Cardiac fibroblast (primary cell): ENCODE measurements around the gene ADCY10.
"Not testable (repeated sequence)": the region's sequence is repeated elsewhere in the genome, so short reads cannot be mapped to it uniquely, and the experiment has no call there.

Experiments used
- DNase-seq, 2 donors: peaks; one replicate each; pipeline versions ENCODE4 v3.0.0 to v3.0.0-alpha.2; 2010; ENCODE audit warnings: low read depth in 2 of 2
- H3K4me3 ChIP-seq, 2 donors: replicated peaks in 1 of 2; 1 replicate in 1 of 2; 2 replicates in 1 of 2; pipeline ENCODE4 v1.5.1; 2011; ENCODE audit warnings: low read depth in 2 of 2, low read length in 2 of 2, mild to moderate bottlenecking in 2 of 2, moderate library complexity in 1 of 2
- TF ChIP-seq, protein P1 (sequence below): IDR thresholded peaks from one replicate; pipeline ENCODE4 v1.5.1; 2011; ENCODE audit warnings: low read depth, mild to moderate bottlenecking, low read length, inconsistent platforms

The ADCY10 gene

DNA sequence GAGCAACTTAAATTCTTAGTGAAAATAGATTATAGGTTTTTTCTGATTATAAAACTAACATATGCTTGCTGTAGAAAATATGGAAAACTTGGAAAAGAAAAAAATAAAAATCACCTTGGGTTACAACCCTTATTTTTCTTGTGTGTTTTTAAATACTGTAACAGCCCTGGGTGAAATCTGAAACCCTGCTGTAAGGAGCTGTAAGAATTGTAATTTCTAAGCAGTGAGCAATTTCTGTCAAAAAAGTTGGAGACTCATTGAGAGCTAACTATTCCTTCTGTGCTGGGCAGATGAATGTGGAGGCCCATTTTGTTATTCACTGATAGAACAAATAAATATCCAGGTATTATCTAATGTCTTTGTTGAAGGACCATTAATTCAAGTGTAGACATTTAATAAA, 42.6 kb downstream of the ADCY10 start:
- peak in 1 of 2 donors; percentile 20 for DNase-seq
- H3K4me3 ChIP-seq: no peak overlapping the region
- TF ChIP-seq, protein P1, sequence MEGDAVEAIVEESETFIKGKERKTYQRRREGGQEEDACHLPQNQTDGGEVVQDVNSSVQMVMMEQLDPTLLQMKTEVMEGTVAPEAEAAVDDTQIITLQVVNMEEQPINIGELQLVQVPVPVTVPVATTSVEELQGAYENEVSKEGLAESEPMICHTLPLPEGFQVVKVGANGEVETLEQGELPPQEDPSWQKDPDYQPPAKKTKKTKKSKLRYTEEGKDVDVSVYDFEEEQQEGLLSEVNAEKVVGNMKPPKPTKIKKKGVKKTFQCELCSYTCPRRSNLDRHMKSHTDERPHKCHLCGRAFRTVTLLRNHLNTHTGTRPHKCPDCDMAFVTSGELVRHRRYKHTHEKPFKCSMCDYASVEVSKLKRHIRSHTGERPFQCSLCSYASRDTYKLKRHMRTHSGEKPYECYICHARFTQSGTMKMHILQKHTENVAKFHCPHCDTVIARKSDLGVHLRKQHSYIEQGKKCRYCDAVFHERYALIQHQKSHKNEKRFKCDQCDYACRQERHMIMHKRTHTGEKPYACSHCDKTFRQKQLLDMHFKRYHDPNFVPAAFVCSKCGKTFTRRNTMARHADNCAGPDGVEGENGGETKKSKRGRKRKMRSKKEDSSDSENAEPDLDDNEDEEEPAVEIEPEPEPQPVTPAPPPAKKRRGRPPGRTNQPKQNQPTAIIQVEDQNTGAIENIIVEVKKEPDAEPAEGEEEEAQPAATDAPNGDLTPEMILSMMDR: no peak

DNA sequence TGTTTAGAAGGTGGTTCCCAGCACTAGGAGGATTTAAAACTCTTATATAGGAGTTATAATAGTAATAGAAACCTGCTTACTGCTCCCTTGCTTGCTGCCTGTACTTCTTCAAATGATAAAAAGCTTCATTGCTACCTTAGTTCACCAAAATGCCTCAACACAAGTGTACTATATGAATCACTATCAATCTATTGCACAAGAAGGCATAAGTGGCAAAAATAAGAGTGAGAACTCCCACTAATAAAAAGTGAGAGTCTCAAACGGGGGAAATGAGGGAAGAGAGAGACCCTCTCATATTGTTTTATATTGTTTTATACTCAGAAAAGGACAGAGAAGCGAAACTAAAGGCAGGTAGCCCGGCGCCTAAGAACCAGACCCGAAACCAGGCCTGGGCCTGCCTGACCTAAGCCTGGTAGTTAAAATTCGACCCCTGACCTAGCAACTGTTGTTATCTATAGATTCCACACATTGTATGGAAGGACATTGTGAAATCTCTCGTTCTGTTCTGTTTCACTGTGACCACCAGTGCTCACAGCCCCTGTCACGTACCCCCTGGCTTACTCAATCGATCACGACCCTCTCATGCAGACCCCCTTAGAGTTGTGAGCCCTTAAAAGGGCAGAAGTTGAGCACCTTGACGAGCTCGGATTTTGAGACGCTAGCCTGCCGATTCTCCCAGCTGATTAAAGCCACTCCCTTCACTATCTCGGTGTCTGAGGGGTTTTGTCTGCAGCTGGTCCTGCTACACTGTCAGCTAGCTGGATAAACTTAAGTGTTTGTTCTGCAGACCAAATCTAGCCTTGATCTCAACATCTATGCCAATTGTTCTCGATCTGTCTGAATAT, 44.6 kb downstream of the ADCY10 start:
- H3K4me3 ChIP-seq, DNase-seq: not testable (repeated sequence)

DNA sequence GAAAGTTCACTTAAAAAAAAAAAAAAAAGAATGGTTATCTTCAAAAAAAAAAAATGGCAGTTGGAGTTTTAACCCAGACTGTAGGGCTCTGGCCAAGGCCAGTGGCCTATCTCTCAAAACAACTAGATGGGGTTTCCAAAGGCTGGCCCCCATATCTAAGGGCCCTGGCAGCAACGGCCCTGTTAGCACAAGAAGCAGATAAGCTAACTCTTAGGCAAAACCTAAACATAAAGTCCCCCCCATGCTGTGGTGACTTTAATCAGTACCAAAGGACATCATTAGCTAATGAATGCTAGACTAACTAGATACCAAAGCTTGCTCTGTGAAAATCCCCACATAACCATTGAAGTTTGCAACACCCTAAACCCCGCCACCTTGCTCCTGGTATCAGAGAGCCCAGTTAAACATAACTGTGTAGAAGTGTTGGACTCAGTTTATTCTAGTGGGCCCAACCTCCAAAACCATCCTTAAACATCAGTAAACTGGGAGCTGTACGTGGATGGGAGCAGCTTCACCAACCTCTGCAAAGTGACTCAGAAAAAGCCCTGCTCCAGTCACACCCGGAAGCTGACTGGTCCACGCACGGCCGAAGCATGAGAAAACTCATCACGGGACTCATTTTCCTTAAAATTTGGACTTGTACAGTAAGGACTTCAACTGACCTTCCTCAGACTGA, 47.1 kb downstream of the ADCY10 start:
- not testable (repeated sequence) for DNase-seq, H3K4me3 ChIP-seq

DNA sequence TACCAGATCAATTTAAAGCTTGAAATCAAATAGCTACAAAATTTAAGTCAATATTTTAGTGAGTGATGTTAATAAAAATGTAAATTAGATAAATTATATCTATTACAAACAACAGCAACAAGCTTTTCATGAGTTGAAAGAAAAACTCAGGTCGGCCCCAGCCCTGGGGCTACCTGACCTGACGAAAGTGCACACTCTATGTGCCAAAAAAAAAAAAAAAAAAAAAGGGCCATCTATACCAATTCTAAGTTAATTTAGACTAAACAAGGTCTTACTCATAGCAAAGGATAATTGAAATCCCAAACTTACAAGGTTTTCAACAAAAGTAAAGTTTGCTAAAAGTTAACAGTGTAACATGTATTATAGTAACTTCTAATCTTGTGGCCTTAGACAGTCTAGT, 47.6 kb downstream of the ADCY10 start:
- H3K4me3 ChIP-seq: not testable (repeated sequence)

DNA sequence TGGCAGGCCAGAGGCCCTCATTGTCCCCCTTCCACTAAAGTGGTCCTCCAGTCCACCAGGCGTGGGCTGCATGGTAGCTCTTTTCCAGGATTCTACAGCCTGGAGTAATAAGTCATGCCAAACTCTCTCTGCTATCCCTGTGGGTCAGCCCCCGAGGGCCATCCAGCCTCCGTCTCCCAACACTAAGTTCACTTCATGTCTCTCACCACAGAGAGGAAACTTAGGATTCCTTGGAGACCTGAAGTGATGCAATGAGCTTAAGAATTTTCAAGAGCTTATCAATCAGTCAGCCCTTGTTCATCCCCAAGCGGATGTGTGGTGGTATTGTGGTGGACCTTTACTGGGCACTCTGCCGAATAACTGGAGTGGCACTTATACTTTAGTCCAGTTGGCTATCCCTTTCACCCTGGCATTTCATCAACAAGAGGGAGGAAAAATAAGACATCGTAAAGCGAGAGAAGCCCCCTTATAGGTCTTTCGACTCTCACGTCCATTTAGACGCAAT, 48.1 kb downstream of the ADCY10 start:
- H3K4me3 ChIP-seq: not testable (repeated sequence)
- peak; percentile 8 to 29 for DNase-seq

More for the DNA sequence above, 47.6 kb downstream of the ADCY10 start:
- not testable (repeated sequence) for DNase-seq

DNA sequence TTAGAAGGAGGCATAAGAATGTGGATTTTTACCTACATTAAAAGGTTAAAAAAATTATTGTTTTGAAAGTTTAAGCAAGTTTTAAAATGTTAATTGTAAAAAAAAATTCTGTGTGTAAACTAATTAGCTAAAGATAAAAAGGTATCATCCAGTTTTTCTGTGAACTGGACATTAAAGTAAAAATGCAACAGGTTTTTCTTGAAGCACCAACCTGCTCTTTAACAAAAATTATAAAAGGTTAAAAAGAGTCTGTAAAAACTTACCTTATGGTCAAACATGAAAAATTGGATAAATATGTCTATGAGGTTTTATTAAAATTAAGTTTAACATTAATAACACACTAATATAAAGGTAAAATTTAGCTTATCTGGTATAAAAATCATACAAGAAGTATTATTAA, 48.7 kb downstream of the ADCY10 start:
- DNase-seq, H3K4me3 ChIP-seq: not testable (repeated sequence)

DNA sequence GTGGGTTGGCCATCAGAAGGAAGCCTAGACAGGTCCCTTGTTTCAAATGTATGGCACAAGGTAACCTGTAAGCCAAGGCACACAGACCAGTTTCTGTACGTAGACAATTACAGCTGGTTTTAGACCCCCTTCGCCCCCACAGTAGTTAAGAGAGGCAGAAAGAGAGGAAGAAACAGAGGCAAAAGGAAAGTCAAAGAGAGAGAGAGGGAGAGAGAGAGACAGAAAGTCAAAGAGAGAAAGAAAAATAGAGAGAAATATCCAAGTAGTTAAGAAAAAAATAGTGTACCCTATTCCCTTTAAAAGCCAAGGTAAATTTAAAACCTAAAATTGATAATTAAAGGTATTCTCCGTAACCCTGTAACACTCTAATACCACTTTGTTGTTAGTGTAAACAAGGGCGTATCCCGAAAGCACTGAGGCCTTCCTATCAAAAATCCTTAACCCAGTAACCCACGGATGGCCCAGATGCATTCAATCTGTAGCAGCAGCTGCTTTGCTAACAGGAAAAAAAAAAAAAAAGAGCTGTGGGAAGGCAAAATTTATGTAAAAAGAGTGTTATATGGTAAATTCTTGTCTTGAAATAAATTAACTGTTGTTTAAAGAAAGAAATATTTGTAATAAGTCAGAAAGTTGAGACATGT, 49.4 kb downstream of the ADCY10 start:
- TF ChIP-seq, protein P1: no peak
- H3K4me3 ChIP-seq: no peak overlapping the region
- DNase-seq: no peak

DNA sequence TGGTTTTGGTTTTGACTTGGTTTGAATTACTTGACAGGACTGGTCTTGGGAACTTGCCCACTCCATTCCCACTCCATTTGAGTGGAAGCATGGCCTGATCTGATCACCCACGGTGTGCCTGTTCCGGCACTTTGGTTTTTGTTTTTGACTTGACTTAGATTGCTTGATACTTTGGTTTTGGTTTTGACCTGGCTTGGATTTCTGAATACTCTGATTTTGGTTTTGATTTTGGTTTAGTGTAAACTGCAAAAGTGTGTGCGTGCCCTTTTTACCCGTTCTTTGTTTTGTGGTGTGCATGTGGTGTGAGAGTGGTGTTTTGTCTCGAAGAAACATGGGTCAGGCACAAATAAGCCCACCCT, 50.0 kb downstream of the ADCY10 start:
- H3K4me3 ChIP-seq: no peak overlapping the region
- no peak for DNase-seq
- TF ChIP-seq, protein P1: no peak

DNA sequence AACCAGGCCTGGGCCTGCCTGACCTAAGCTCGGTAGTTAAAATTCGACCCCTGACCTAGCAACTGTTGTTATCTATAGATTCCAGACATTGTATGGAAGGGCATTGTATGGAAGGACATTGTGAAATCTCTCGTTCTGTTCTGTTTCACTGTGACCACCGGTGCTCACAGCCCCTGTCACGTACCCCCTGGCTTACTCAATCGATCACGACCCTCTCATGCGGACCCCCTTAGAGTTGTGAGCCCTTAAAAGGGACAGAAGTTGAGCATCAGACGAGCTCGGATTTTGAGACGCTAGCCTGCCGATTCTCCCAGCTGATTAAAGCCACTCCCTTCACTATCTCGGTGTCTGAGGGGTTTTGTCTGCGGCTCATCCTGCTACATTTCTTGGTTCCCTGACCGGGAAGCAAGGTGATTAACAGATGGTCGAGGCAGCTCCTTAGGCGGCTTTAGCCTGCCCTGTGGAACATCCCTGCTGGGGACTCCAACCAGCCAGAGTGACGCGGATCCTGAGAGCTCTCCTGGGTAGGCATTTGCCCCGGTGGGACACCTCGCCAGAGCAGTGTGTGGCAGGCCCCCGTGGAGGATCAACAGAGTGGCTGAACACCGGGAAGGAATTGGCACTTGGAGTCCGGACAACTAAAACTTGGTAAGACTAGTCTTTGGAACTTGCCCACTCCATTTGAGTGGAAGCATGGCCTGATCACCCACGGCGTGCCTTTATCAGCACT, 50.6 kb downstream of the ADCY10 start:
- not testable (repeated sequence) for H3K4me3 ChIP-seq, DNase-seq
